ENCODE data around the gene WDR18.

WDR18 gene

GRCh38 chr19:1042689-1043511, 58.8 kb downstream of the WDR18 start:
- no peak for DNase-seq (ENCODE audit: low read depth)
